ENCODE measurements around the gene ZNF660. TPM values are rescaled to one million over a fixed set of nuclear protein-coding genes. Genes with fewer than 3 reads are reported as not detected.

ZNF660 gene
- total RNA-seq, 1 experiment from 2014 or later, result 1.1 TPM

DNA sequence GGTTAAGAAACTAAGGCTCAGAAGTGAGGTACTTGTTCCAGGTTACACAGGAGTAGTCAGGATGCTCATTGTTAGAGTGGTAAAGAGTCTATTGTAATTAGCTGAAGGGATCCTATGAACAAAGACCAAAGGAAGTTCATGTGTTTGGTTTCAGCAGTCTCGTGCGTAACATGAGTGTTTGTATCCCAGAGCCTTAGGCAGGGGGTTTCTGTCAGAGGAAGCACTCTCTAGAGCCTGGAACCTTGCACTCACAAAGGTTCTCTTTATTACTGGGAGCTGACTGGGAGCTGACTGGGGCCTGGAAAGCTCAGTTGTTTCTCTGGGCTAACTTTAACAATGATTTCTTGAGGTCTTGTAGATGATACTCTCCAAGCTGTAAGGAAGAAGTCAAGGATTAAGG lies 44.0 kb downstream of the ZNF660 start:
- DNase-seq (ENCODE audit: low read depth), result no peak

GRCh38 chr3:44632193-44632592 lies 47.4 kb downstream of the ZNF660 start:
- no peak for DNase-seq (ENCODE audit: low read depth)

DNA sequence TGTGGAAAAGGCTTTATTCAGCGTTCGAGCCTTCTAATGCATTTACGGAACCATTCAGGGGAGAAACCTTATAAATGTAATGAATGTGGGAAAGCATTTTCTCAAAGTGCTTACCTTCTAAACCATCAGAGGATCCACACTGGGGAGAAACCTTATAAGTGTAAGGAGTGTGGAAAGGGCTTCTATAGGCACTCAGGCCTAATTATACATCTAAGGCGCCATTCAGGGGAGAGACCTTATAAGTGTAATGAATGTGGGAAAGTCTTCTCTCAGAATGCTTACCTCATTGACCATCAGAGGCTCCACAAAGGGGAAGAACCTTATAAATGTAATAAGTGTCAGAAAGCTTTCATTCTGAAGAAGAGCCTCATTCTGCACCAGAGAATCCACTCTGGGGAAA lies 57.6 kb downstream of the ZNF660 start:
- DNase-seq (ENCODE audit: low read depth), result no peak

- no peak for DNase-seq (ENCODE audit: low read depth)
Observed at GRCh38 chr3:44643024-44643423, 58.3 kb downstream of the ZNF660 start.

DNA sequence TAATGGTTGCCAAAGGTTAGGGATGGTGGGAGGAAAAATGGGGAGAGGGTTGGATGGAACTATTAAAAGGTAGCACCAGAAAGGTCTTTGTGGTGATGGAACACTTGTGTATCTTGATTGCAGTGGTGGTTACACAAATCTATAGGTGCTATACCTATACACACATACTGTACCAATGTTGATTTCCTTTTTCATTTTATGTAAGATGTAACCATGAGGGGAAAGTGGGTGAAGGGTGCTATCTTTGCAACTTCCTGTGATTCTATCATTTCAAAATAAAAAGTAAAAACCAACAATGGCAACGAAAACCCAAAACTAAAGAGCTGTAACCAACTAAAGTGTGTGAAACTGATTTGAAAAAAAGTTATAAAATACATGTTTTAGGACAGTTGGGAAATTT lies 63.0 kb downstream of the ZNF660 start:
- no peak for DNase-seq (ENCODE audit: low read depth)

DNA sequence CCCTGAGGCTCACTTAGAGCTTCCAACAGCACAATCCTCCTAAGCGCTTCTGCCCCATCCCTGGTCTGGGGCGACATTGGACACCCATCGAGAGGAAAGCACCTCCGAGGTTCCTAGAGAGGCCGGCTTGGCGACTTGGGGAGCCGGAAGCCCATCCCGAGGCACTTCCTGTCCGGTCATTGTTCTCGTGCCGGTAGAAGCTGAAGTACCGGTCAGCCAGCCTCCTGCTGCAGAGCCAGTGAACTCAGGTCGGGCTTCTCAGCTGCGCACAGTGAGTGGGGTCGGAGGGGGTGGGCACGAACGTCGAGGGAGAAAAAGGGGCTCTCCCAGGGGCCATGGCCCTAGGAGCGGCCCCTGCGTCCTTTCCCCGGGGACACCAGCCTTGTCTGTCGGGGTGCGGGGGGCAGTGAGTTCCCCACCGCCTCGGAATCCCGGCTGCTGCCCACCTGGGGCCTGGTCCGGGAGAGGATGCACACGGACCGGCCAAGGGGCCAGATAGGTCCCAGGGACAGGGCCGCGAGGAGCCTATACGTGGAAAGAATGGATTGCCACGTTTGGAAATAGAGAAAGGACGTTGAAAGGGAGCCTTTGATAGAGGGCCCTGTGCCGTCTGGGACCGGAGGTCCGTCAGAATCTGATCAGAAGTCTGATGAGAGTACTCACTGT lies 63.9 kb downstream of the ZNF660 start, which contains the start of gene ZNF35:
ZNF35 (plus strand) TSS at position 169 of the 666 bp plus-strand sequence. CDS start 2,336 bp downstream, outside the sequence.
- DNase-seq (ENCODE audit: low read depth), result no peak

Other genes with a start within 250 kb of the ZNF660 start
- 43.2 and 43.3 TPM in 2 replicates for gene TCAIM, start 246.2 kb upstream of the ZNF660 start, total RNA-seq (2014; rRNA removed; shearing (Covaris generic))
- gene ZNF445, start 107.3 kb upstream of the ZNF660 start, total RNA-seq (2014; rRNA removed; shearing (Covaris generic)), result 3.7 and 4.1 TPM in 2 replicates
- 3.6 and 5.8 TPM in 2 replicates for gene ZKSCAN7, start 29.8 kb upstream of the ZNF660 start, total RNA-seq (2014; rRNA removed; shearing (Covaris generic))
- gene ZNF197, start 40.1 kb downstream of the ZNF660 start, total RNA-seq (2014; rRNA removed; shearing (Covaris generic)), result 11.4 and 13.7 TPM in 2 replicates
- gene ZNF35, start 63.8 kb downstream of the ZNF660 start, total RNA-seq (2014; rRNA removed; shearing (Covaris generic)), result 0.49 and 0.84 TPM in 2 replicates
- gene ZNF502, start 127.7 kb downstream of the ZNF660 start, total RNA-seq (2014; rRNA removed; shearing (Covaris generic)), result 5.3 and 6.1 TPM in 2 replicates
- gene ZNF501, start 144.7 kb downstream of the ZNF660 start, total RNA-seq (2014; rRNA removed; shearing (Covaris generic)), result 4.7 and 6.1 TPM in 2 replicates
- gene KIAA1143, start 176.7 kb downstream of the ZNF660 start, total RNA-seq (2014; rRNA removed; shearing (Covaris generic)), result 29.7 and 32.0 TPM in 2 replicates
- 30.2 and 41.2 TPM in 2 replicates for gene KIF15, start 176.8 kb downstream of the ZNF660 start, total RNA-seq (2014; rRNA removed; shearing (Covaris generic))